GM19324 (cell line): ENCODE measurements around the gene TGFBR3.

ENCODE experiments used
- ATAC-seq: cut with Tn5 transposase; IDR thresholded peaks from one replicate; pipeline ENCODE4 v1.9.1; 2021; ENCODE audit warnings: mild to moderate bottlenecking, moderate library complexity; ENCODE audit not compliant: unreplicated experiment, low FRiP score

Gene TGFBR3

DNA sequence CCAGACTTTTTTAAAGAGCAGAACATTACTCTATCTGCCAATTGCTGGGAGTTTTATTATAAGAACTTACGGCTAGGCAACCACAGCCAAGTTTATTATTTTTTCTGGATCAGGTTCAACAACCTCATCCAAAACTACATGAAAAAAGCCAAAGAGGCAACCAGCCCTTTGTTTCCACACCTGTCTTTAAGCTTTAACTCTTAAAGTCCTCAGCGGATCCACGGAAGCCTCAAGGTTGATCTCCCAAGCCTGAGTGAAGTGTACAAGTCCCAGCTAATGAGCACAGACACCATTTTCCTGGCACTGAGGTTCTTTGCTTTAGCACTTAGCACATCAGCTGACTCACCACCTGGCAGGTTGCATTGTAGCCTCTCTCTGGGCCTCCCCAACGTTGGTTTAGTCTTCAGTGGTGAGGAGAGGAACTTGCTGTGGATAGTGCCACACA lies 143.1 kb downstream of the TGFBR3 start:
- no peak for ATAC-seq

DNA sequence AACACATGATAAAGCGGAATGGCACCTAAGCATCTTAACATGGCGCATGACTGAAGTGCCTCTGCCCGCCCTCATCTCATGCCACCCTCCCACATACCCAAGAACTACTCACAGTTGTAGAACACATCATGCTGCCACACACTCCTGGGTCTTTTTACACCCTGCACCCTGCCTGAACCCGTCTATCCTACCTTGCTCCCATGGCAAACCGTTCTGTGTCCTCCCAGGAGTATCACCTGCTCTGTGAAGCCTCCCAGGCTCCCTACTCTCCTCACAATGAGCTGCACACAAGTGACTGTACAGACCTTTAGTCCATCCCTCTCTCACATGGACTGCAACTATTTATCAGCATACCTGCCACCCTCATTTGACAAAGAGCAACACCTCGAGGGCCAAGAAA lies 144.0 kb downstream of the TGFBR3 start:
- no peak for ATAC-seq

DNA sequence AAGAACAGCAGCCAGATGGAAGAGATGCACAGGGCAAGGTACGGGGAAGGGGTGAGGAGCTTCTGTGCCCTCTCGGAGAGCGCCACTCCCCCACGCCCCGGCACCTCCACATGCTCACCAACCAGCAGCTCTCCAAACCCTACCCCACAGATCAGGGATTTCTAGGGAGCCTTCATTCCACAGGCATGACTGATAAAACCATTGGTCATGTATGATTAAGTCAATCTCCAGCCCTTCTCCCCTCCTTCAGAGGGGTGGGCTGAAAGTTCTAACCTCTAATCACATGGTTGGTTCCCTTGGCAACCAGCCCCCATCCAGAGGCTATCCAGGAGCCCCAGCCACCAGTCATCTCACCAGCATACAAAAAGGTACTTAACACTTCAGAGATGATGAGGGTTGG lies 144.7 kb downstream of the TGFBR3 start:
- ATAC-seq: no peak

DNA sequence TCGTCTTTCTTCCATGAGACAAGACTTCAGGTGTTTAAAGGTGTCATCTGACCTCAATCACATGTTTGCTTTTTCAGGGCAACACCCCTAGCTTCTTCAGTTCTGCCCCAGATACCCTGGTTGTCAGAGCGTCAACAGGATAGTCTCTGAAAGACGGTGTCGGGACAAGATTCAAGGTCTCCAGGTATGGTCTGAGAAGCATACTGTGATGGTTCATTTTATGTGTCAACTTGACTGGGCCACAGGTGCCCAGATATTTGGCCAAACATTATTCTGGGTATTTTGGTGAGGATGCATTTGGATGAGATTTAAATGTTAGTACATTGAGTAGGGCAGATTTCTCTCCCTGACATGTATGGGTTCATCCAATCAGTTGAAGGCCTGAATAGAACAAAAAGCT lies 148.3 kb downstream of the TGFBR3 start:
- ATAC-seq: no peak

DNA sequence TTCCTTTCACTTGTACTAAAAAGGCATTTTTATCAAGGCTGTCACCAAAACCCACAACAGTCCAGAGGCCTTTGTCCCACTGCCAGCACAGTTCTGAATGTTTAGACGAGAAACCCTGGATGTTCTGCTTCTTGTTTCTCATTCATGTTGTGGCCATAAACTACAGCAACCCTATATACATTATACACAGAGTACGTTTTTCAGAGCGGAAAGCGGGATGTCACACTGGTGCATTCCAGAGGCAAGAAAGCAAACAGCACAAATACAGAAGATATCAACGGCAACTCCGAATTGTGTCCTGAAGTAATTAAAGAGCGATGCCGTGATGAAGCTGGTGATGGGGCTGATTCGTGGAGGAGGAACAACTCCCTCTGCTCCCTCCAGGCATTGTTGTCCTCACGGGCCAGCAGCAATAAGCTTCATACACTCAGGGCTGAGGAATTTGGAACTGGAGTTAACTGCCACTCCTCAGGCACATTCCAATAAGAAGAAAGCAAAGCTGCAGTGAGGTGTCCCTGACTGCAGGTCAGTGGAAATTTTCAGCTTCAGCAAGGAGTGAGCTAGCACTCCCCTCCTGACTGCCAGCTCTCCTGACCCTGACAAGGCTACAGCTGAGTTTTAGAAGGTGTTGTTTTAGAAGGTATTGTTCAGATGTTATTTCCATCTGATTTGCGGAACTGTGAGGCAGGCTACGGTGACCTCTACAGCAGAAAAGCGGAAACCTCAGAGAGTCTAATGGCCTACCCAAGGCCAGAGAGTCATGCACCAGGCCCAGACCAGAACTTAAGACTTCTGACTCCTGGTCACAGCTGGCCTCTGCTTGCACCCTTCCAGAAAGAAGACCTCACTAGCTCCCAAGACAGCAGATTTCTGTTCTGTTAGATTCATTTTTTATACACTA lies 149.0 kb downstream of the TGFBR3 start:
- no peak for ATAC-seq

DNA sequence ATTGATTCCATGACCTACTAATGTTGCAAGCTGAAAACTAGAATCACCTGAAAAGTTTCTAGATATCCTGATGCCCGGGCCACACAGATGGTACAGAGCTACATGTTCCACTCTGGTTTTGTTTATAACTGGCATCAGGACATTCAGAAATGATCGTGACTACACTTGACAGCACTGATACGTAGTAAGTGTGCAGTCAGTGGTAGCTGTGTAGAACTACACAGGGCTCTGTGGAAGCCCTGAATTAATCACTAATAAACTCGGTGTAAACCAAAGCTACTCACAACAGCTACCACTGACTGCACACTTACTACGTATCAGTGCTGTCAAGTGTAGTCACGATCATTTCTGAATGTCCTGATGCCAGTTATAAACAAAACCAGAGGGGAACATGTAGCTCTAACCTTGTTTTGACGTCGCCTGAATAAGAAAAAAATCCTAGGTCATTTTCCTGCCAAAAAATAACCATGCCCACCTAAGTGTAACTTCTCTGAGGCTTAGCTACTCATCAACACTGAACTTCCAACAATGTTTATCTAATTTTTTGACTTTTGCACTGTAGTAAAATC lies 149.7 kb downstream of the TGFBR3 start:
- ATAC-seq: no peak

DNA sequence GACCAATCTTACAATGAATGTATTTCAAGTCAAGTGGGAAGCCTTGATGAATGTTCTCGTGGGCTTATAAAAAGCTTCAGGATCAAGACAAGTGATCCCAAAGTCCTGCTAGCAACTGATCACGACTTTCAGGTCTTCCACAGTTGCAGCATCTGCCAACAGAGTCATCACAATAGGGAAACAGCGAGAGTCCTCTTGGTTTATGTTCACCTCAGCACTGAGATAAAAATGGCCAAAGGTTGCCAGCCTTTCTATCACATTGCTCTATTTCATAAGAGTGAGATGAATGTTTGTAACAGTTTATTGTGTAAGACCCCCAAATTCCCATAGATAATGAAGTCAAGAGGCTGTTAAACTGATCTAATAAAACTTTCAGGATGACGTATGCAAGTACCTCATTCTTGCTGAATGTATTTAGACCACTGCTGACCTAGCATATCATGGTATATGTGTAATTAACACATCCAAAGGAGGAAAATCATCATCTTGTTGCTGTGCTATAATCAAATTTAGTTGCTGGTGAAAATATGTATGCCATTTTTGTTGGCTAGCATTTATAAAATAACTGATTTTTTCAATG lies 150.6 kb downstream of the TGFBR3 start:
- ATAC-seq: no peak

DNA sequence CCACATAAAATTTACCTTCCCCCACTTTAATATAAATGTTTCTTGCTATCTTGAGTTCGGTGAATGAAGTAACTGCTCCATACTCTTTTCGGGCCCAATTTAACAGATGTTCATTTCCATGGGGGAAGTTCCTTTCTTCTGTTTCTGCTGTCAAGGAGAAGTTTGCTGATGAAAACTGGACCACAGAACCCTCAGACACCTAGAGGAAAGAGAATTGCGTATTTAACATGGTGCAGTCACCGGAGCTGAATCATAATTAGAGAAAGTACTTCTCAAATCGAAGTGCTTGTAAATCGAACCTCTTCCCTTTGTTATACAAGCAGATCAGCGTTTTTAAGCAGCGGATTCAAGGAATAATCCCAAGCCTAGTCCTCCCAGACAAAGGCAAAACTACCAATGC lies 151.2 kb downstream of the TGFBR3 start:
- no peak for ATAC-seq

DNA sequence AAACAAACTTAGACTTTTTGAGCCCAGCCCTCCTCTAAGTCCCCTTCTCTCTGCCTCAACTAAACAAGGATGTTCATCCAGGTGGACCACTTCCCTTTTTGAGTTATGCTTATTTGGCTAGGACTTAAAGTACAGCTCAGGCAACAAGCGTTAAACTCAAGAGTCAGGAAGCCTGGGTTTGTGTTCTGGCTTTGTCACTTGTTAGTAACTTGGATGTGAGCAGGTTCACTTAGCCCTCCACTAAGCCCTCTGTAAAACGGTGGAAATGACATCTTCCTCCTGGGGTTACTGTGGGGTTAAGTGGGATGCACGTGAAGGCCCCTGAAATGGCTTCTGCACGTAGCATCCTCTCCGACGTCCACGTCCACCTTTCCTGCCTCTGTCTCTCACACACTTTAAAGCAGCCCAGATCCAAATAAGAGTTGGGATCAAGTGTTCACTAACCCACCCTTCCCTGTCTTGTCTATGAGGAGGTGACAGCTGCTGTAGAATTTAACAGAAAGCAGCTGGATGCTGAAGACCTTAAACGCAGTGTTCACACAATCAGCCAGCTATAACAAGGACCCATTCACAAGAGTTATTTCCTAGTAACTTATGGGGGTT lies 152.7 kb downstream of the TGFBR3 start:
- no peak for ATAC-seq

DNA sequence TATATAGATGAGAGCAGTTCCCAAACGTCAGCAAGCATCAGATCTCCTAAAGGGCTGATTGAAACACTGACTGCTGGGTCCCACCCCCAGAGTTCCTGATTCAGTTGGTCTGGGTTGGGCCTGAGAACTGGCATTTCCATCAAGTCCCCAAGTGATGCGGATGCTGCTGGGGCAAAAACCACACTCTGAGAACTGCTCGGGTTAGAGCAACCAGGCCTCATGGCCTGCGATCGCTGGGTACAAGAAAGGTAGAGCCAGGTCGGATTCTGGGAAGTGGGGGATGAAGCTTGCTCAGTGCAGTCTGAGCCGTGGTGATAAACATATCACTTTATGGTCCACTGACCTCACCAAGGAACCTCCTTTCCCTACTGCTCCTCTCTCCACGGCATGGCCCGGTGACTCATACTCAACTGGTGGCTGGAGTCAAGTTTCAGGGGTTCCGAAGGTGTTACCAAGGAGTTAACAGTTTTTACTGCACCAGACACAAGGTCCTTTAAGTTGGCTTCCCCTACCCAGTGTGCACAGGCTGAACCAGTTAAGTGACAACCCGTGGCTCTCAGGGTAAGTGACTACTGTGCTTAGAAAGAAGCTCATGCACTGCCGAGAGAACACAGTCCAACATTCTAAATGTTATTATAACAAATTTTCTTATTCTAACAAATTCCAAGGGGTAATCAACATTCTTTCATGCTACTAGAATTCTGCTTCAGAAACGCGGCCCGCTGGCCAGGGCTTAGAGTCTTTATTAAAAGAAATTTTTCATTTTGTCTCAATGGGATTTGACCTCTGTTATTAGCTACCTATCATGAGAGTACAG lies 153.5 kb downstream of the TGFBR3 start:
- ATAC-seq: no peak

DNA sequence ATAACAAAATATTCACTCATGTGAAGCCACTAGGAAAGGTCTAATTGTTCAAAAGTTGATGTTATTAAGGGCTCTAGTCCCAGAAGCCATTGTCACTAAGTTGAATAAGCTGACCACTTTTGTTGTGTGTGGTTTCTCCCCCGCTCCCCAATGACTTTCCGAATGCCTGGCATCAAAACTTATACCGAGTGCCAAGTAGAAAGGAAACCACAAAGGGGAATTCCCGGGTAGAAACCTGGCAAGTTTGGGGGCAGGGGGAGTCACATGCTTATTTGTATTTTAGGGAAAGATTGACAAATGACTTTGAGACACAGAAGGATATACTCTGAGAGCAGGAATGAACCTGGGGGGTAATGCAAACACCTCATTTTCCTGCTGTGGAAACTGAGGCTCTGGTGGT lies 154.1 kb downstream of the TGFBR3 start:
- ATAC-seq: no peak

DNA sequence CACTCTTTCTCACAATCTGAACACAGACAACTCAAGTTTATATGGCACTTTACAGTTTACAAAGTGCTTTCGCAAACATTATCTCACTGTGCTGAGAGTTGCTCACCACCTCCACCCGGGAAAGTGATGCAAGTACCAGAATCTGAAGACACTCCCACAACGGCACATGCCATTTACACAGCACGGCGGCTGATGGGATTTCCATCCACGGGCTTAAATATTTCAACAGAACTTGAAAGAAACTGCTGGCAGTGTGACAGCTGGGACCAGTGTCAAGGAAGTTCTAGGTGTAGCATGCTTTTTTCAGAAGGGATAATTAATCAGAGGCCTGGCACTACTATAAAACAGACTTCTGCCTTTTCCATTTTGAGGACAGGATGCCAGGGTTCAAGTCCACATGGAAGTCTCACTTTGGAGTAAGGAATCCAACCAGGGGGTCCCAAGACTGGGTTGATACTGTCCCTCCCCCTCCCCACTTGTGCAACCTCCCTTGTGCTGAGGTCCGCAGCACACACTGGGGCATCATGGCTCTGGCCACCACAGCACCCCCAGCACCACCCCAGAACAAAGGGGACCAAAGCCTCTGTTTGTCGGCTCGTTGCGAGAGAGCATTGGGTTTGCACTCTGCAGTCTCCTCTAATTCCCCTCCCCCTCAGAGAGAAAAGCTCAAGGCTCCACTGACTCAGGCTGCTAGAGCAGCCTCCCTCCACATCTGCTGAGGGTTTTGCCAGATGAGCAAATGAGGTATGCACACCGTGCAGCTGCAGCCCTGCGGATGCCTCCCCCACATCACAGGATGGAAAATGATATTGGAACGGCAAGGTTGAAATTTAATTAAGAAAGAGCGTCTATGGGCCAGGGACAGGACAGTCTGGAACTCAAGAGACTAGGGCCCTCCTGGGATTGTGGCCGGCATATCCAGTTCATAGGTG lies 154.9 kb downstream of the TGFBR3 start:
- ATAC-seq: no peak

DNA sequence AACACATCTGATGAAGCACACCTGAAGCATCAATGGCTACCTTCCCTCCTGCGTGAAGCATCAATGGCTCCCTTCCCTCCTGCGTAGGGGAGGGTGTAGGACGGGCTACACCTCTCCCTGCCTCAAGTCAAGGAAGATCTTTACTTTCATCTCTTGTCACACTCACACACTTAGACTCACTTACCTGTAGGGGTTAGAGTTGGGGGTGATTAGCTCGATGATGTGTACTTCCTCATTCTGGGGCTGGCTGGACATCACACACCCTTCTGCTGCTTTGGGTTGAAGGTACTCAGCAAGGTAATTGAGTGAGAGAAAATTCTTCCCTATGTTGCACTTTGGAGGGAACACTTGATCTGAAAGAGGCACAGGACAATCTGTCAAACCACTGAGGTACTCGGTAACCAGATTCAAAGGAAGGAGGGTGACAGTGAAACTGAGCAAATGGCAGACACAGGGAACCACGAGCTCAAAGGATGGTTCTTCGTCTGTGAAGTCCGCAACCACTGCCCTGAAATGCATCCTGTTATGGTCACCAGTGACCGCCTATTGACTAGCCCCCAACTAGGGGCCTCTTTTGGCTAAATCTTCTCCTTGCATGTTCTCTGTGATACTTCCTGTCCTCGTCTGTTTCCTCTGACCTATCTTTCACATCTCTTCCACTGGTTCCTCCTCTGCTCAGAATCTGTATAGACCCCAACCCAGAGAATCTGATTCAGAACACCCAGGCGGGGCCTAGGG lies 156.2 kb downstream of the TGFBR3 start:
- ATAC-seq: no peak

DNA sequence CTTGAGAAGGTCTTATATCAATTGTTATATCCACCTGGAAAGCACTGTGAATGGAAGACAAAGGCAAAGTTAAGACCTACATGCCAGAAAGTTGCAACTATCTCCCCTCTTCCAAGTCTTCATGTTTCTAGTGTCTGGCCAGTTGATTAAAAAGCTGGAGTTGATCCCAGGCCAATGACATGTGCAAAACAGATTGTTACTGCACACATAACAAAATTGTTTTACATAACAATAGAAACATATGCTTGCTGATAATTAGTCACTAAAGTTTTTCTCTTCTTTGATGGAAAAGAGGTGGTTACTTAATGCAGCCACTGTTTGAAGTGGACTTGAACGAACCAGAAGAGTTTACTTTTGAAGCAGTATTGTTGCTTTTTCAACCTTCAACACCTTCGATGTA lies 158.2 kb downstream of the TGFBR3 start:
- no peak for ATAC-seq

DNA sequence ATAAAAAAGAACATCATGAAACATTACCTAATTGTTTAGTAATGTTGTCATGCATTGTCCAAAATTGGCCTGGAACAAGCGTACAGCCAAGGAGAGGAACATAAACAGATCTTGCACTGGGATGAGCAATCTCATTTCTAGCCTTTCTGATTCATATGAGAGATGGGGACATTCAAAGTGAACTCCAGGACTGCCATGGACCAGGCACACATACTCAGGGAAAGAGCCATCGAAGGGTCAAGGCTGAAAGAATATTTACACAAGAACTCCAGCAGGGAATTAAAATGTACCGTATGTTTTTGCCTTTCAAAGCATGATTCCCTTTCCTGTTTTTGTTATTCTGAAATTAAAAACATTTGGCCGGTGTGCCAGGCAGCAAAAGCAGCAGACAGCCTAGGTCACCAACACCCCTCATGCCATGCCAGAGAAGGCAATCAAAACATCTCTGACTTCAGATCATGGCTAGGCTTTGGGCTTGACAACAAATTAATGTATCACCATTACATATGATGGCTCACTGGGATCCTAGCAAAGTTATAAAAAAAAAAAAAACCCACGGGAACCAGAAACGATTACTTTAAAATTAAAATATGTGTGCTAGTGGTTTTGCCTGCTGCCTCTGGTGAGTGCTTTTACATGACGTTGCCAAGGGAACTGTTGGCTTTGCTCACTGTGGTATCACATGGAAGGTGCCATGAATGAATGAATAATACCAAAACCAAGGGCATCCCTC lies 159.8 kb downstream of the TGFBR3 start:
- ATAC-seq: no peak

DNA sequence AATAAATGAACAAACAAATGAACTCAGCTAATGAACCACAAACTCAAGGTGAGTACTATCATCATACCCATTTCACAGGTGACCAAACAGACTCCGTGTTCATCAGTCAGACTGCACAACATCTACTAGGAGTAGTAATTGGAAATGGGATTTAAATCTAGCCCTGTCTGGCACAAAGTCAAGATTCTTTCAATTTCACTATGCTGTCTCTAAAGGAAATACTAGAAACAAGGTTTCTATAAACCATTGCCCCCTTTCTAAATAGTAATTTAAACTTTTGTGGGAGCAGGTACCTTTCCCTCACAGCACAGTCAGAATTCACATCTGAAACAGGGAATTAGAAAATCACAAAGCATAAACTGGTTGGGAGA lies 160.3 kb downstream of the TGFBR3 start:
- ATAC-seq: no peak

DNA sequence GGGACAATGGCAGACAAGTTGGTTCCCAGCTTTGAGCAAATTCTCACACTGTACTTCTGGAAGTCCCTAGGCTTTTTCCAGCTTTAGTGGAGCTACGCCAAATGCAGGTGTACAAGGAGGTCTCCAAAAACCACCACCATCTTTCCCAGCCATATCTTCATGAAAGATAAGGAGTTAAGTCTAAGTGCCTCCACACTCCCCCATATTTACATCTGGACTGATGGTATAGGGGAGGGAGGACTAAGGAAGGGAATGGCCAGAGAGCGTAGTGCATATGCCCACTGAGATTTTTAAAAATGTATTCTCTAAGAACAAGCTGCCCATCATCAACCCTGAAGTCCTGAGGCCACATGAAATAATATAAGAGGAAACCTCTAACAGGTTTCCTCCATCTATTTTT lies 161.3 kb downstream of the TGFBR3 start:
- ATAC-seq: no peak

DNA sequence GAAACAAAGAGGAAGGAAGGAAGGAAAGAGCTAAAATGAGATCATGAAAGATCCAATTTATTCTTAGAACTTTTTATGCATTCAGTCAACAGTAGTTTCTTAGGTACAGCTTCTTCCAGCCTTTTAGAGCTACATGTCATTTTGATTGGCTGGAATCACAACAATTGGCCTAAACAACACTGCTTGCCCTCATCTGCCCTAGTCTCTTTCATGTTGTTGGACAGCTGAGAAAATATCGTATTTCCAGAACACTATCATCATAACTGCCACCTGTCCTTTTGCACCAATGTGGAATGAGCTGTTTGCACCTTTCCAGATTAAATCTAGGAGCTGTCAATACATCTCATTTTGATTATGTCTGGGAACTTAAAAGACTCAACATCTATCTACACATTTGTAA lies 161.7 kb downstream of the TGFBR3 start:
- ATAC-seq: no peak
